Naive B cell (primary cell): ENCODE data around the gene CUEDC2. TPM values are rescaled to one million over a fixed set of nuclear protein-coding genes. Genes with fewer than 3 reads are reported as not detected.
A peak's percentile ranks its signal among the peaks of the same experiment; 100 is the strongest.

Experiments
- ATAC-seq, 2 donors: fragments of 150-1000 bp; cut with Tn5 transposase; 2 replicates each; pipeline ENCODE4 v1.10.0; 2021; ENCODE audit warnings: low read depth in 2 of 2, mild to moderate bottlenecking in 2 of 2, moderate library complexity in 2 of 2
- DNase-seq: peaks from one replicate; pipeline ENCODE4 v3.0.0; 2022
- H3K27ac Mint-ChIP-seq, 6 donors: one replicate each; pipeline ENCODE4 v1.8.0; 2020 to 2022; ENCODE audit warnings: mild to moderate bottlenecking in 6 of 6, mixed read lengths in 6 of 6, moderate library complexity in 5 of 6, inconsistent platforms in 2 of 6
- H3K27me3 Mint-ChIP-seq, 3 donors: one replicate each; pipeline ENCODE4 v1.8.0; 2021 to 2022; ENCODE audit warnings: mixed read lengths in 3 of 3, mild to moderate bottlenecking in 1 of 3
- H3K36me3 Mint-ChIP-seq, 2 donors: one replicate each; pipeline ENCODE4 v1.8.0; 2020 to 2022; ENCODE audit warnings: mixed read lengths in 2 of 2, inconsistent platforms in 1 of 2, mild to moderate bottlenecking in 1 of 2
- H3K4me1 Mint-ChIP-seq, 3 donors: one replicate each; pipeline ENCODE4 v1.8.0; 2020 to 2022; ENCODE audit warnings: mixed read lengths in 3 of 3, inconsistent platforms in 1 of 3, mild to moderate bottlenecking in 1 of 3, moderate library complexity in 1 of 3
- H3K4me3 Mint-ChIP-seq, 8 donors: one replicate each; pipeline ENCODE4 v1.8.0; 2020 to 2022; ENCODE audit warnings: mild to moderate bottlenecking in 8 of 8, mixed read lengths in 8 of 8, moderate library complexity in 8 of 8, inconsistent platforms in 2 of 8
- H3K9me3 Mint-ChIP-seq, 7 donors: one replicate each; pipeline ENCODE4 v1.8.0; 2020 to 2022; ENCODE audit warnings: mixed read lengths in 7 of 7, mild to moderate bottlenecking in 5 of 7, inconsistent platforms in 2 of 7, moderate library complexity in 1 of 7
- polyA plus RNA-seq, 6 donors: library from polyadenylated mRNA; unstranded; fragments of 300-500 nt; fragmentation: Illumina TruSeq; gene quantifications; one replicate each; pipeline ENCODE4 v1.2.3, GENCODE V29; 2021; ENCODE audit warnings: low read depth in 6 of 6

The CUEDC2 gene
- polyA plus RNA-seq, 6 donors from 2014 or later, result 50.3 to 82.3 (median 59.4) TPM

DNA sequence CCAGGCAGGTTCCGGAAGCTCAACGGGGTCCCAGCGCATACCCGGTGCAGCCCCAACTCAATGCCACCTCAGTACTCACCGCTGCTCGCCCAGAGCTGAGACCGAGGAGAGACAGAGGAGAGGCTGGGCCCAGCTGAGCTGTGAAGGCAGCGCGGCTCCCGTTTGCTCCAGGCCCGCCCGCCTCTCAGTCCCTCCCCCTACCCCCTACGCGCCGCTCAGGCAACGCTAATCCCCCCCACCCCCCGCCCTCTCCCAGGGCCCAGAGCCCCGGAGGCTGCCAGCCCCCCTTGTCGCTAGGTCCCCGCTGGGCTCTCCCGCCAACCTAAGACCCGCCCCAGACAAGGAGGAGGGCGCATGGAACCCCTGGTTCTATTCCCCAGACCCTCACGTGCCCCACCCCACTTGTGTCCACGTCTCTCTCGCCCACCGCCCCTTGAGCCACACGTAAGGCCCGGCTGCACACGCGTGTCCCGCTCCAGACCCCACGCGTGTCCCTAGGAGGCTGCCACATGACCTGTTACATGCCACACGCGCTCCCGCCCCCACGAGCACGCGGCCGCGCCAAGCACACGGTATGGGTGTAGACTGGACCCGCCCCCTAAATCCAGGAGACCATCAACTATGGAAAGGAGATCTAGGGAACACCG lies 13.6 kb downstream of the CUEDC2 start, which contains the start of gene PSD:
Gene PSD (minus strand): TSS at position 164 of the 647 bp plus-strand sequence. CDS start 1,747 bp downstream, outside the sequence.
- ATAC-seq, result no peak
- Mint-ChIP-seq H3K27ac (peak within 1 kb of the TSS in 3 of 6 donors; percentile 41 to 80 (median 60)), H3K4me1 (peaks cover 24 to 43% (median 41%) of the 10 kb centered on the region in 3 donors), H3K27me3 (peaks cover 25 to 52% (median 44%) of the 10 kb centered on the region in 3 donors), H3K9me3 (no peaks in the 10 kb centered on the region), H3K36me3 (peaks cover 0 to 7% of the 10 kb centered on the region in 2 donors), H3K4me3 (peak within 1 kb of the TSS; percentile 86 to 100 (median 98))
- no peak for DNase-seq

DNA sequence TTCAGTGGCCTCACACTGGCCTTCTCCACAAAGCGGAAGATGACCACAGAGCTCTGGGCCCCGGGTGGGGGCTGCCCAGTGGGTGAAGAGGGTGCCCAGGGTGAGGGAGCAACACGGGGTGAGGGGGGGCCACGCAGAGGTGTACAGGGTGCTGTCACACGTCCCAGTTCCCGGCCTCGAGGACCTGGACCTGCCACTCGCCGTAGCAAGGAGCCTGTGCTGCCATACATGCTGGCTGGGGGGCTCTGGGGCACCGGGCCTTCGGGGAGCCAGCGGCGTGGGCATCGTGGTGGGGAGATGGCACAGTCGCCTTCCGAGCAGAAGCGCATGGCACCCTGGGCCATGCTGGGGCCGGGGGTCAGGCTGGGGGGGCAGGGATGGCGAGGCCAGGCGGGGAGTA lies 15.7 kb downstream of the CUEDC2 start:
- H3K27me3 Mint-ChIP-seq, result peaks cover 35 to 73% (median 58%) of the 10 kb centered on the region in 3 donors
- H3K36me3 Mint-ChIP-seq, result peaks cover 0 to 7% of the 10 kb centered on the region in 2 donors
- no peak overlapping the region for H3K4me3 Mint-ChIP-seq
- ATAC-seq (no peak), DNase-seq (no peak)
- peaks cover 25 to 40% (median 28%) of the 10 kb centered on the region in 3 donors for H3K4me1 Mint-ChIP-seq
- no peak overlapping the region for H3K27ac Mint-ChIP-seq
- H3K9me3 Mint-ChIP-seq, result no peaks in the 10 kb centered on the region

DNA sequence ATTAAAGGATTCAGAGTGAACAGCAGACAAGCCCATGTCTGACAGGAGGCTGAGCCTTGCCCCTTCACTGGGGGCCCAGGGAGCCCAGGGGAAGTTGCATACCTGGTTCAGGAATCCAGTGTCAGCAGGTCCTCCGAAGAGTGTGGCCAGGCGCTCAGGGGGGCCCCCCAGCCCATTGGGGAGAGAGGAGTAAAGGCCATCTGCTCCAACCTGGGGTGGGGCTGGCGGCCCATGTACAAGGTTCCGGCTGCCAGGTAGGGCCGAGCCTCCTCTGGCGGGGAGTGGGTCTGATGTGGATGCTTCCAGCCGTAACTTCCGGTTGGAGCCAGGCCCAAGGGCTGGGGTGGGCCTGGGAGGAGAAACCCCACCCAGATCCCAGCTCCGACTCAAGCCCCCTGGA lies 16.1 kb downstream of the CUEDC2 start:
- H3K4me1 Mint-ChIP-seq, result peaks cover 29 to 45% (median 31%) of the 10 kb centered on the region in 3 donors
- DNase-seq (no peak), ATAC-seq (no peak)
- H3K27me3 Mint-ChIP-seq, result peaks cover 38 to 77% (median 62%) of the 10 kb centered on the region in 3 donors
- peak overlapping the region in 1 of 8 donors; percentile 52 for H3K4me3 Mint-ChIP-seq
- peaks cover 0 to 11% of the 10 kb centered on the region in 2 donors for H3K36me3 Mint-ChIP-seq
- no peak overlapping the region for H3K27ac Mint-ChIP-seq
- no peaks in the 10 kb centered on the region for H3K9me3 Mint-ChIP-seq

GRCh38 chr10:102414749-102415148 lies 17.6 kb downstream of the CUEDC2 start:
- Mint-ChIP-seq H3K27ac (peak overlapping the region in 1 of 6 donors; percentile 81), H3K4me1 (peaks cover 27 to 42% (median 35%) of the 10 kb centered on the region in 3 donors), H3K36me3 (peaks cover 0 to 16% of the 10 kb centered on the region in 2 donors), H3K27me3 (peaks cover 46 to 89% (median 73%) of the 10 kb centered on the region in 3 donors), H3K4me3 (no peak overlapping the region), H3K9me3 (no peaks in the 10 kb centered on the region)
- no peak for ATAC-seq
- no peak for DNase-seq

- H3K4me1 Mint-ChIP-seq, result peaks cover 26 to 39% (median 31%) of the 10 kb centered on the region in 3 donors
- peaks cover 0 to 21% of the 10 kb centered on the region in 2 donors for H3K36me3 Mint-ChIP-seq
- DNase-seq (no peak), ATAC-seq (no peak)
- H3K27ac Mint-ChIP-seq, result no peak overlapping the region
- no peaks in the 10 kb centered on the region for H3K9me3 Mint-ChIP-seq
- no peak overlapping the region for H3K4me3 Mint-ChIP-seq
- H3K27me3 Mint-ChIP-seq, result peaks cover 51 to 93% (median 79%) of the 10 kb centered on the region in 3 donors
Measured at GRCh38 chr10:102413806-102414561, 18.4 kb downstream of the CUEDC2 start.

DNA sequence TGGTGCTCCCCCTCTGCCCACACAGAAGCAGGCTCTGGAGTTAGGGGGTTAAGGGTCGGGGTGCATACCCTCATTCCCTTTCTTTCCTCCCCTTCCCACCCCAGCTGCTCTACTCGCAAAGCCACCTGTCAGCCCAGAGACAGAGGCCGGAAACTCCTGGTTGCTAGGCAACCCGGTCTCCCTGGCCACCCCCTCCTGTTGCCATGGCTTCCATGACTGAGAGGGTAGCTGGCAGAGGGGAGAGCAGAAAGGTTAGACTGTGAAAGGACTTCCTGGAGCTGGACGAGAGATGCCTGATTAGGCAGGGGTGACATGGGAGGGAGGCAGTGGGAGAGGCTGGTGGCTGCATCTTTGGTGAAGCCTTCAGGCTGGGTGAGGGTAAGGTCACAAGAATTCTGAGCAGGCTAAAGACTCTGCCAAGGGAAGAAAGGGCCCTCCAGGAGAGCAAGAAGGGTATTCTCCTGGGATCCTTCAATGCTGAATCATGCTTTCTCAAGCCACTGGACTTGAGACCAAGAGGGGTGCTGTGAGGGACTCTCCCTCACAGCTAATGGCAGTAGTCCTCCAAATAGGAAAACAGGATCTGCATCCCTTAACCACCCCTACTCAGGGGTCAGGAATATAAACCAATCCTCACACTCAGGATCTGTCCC lies 19.2 kb downstream of the CUEDC2 start:
- Mint-ChIP-seq H3K4me1 (peaks cover 25 to 39% (median 34%) of the 10 kb centered on the region in 3 donors), H3K27me3 (peaks cover 53 to 91% (median 82%) of the 10 kb centered on the region in 3 donors), H3K27ac (peak overlapping the region in 1 of 6 donors; percentile 76), H3K4me3 (peak overlapping the region in 1 of 8 donors; percentile 52), H3K36me3 (peaks cover 0 to 21% of the 10 kb centered on the region in 2 donors), H3K9me3 (peaks cover 0 to 2% (median 0%) of the 10 kb centered on the region in 7 donors)
- ATAC-seq, result peak; percentile 17 to 23
- no peak for DNase-seq

- DNase-seq, result no peak
- peak overlapping the region in 1 of 8 donors; percentile 66 for H3K4me3 Mint-ChIP-seq
- peaks cover 55 to 91% (median 81%) of the 10 kb centered on the region in 3 donors for H3K27me3 Mint-ChIP-seq
- peaks cover 25 to 38% (median 35%) of the 10 kb centered on the region in 3 donors for H3K4me1 Mint-ChIP-seq
- H3K27ac Mint-ChIP-seq, result no peak overlapping the region
- H3K9me3 Mint-ChIP-seq, result peaks cover 0 to 2% (median 0%) of the 10 kb centered on the region in 7 donors
- ATAC-seq, result no peak
- peaks cover 0 to 21% of the 10 kb centered on the region in 2 donors for H3K36me3 Mint-ChIP-seq
Measured at GRCh38 chr10:102412293-102412692, 20.1 kb downstream of the CUEDC2 start.

GRCh38 chr10:102411341-102412255 lies 20.8 kb downstream of the CUEDC2 start:
- peak overlapping the region; percentile 8 to 79 (median 66) for H3K4me3 Mint-ChIP-seq
- H3K9me3 Mint-ChIP-seq, result peaks cover 0 to 2% (median 0%) of the 10 kb centered on the region in 7 donors
- no peak for DNase-seq
- peaks cover 27 to 42% (median 35%) of the 10 kb centered on the region in 3 donors for H3K4me1 Mint-ChIP-seq
- H3K27me3 Mint-ChIP-seq, result peaks cover 56 to 89% (median 74%) of the 10 kb centered on the region in 3 donors
- ATAC-seq, result no peak
- peak overlapping the region in 3 of 6 donors; percentile 47 to 88 (median 49) for H3K27ac Mint-ChIP-seq
- peaks cover 0 to 21% of the 10 kb centered on the region in 2 donors for H3K36me3 Mint-ChIP-seq

DNA sequence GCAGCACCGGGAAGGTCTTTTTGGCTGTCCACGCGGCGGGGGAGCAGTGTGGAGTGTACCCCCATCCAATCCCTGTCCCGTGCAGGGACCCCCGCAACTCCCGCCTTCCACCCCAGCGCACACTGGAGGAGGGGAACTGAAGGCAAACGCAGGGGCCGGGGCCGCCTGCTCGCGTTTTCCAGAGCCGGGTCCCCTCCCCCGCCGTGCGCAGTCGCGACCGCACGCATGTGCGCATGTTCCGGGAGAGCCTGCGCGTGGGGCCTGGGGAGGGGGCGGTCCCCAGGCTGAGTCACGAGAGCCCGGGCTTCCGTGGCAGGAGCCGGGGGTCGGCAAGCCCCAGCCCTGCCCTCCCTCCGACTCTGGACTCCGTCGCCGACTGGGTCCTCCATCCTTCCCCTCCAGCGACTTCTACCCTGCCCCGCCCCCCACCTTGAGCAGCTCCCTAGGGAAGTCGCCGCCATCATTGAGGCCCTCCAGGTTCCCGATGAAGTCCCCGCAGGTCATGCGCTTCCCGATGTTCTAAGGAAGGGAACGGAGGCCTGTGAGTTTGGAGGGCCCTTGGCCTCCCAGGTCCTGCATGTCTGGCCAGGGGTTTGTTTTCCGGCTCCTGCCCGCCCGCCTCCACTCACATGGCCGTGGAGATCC lies 21.8 kb downstream of the CUEDC2 start:
- Mint-ChIP-seq H3K4me1 (peaks cover 27 to 48% (median 38%) of the 10 kb centered on the region in 3 donors), H3K9me3 (peaks cover 0 to 2% (median 0%) of the 10 kb centered on the region in 7 donors), H3K27ac (no peak overlapping the region), H3K36me3 (peaks cover 0 to 14% of the 10 kb centered on the region in 2 donors), H3K4me3 (peak overlapping the region in 7 of 8 donors; percentile 49 to 89 (median 78)), H3K27me3 (peaks cover 51 to 79% (median 64%) of the 10 kb centered on the region in 3 donors)
- no peak for ATAC-seq
- no peak for DNase-seq

DNA sequence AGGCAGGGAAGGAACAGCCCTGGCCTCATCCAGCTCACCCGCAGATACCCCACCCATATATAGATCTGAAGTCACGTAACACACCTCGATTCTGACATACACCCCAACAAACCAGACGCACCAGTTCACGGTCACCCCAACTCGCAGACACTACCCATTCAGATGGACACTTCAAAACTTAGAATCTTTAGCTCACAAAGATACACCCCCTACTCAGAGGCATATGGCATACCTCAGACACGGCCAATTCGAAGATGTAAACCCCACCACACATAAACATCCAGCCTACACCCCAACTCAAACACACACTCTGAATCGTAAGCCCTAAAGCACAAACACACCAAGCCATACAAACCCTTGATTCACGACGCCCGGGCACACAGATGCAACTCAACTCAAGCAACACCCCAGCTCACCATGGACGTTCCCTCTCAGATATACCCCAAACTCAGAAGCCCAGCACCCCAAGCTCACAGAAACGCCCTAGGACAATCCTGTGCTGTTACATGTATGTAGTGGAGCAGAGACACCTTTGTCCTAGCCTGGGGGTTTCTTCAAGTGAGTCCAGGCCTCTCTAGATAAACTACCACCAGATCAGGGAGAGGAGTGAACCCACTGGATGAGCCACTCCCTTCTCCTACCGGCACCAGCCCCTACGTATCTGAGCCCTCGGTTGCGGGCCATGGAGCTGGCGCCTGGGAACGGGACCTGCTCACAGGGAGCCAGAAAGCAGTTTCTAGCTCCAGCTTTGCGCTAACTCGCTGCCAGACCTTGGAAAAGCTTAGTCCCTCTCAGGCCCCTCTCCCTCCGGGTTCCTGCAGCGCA lies 22.6 kb downstream of the CUEDC2 start:
- peaks cover 0 to 14% of the 10 kb centered on the region in 2 donors for H3K36me3 Mint-ChIP-seq
- H3K4me1 Mint-ChIP-seq, result peaks cover 27 to 49% (median 38%) of the 10 kb centered on the region in 3 donors
- peaks cover 51 to 73% (median 58%) of the 10 kb centered on the region in 3 donors for H3K27me3 Mint-ChIP-seq
- peak overlapping the region; percentile 64 to 89 (median 78) for H3K4me3 Mint-ChIP-seq
- H3K9me3 Mint-ChIP-seq, result peaks cover 0 to 2% (median 0%) of the 10 kb centered on the region in 7 donors
- ATAC-seq (no peak), DNase-seq (no peak)
- H3K27ac Mint-ChIP-seq, result peak overlapping the region in 3 of 6 donors; percentile 2 to 60 (median 30)
